OCI-LY7 (cell line): Measurements from ENCODE around the gene GALNT3. TPM values are rescaled to one million over a fixed set of nuclear protein-coding genes. Genes with fewer than 3 reads are reported as not detected.

Source experiments
- BruUV-seq: library from RNA; stranded (reverse); fragments of 400-500 nt; replicated peaks from 2 replicates; lab custom pipeline; 2021; lab: Mats Ljungman, UMichigan
- CTCF ChIA-PET: fragments of 300-600 bp; sonication (Branson Sonifier 250); formaldehyde crosslinking; loops from one replicate; lab custom pipeline; 2022; ENCODE audit warnings: antibody characterized with exemption; ENCODE audit not compliant: unreplicated experiment; lab: Charles Lee
- POLR2A ChIA-PET: fragments of 300-600 bp; sonication (Branson Sonifier 250); formaldehyde crosslinking; loops from one replicate; lab custom pipeline; 2022; ENCODE audit warnings: antibody characterized with exemption; lab: Charles Lee
- DNase-seq: peaks from one replicate; pipeline ENCODE4 v3.0.0-alpha.2; 2015; ENCODE audit warnings: low spot score
- H2AFZ ChIP-seq: fragments of 200-600 bp; sonication (generic), shearing (Covaris generic); 2 replicates; pipeline ENCODE4 v1.6.1; 2014; ENCODE audit warnings: mild to moderate bottlenecking, antibody characterized with exemption, low read length, moderate library complexity
- H3K27ac ChIP-seq: fragments of 200-600 bp; sonication (generic); 2 replicates; pipeline ENCODE4 v1.5.1; 2014; ENCODE audit warnings: mixed run types, low read depth, mild to moderate bottlenecking, moderate library complexity, low read length, inconsistent platforms; ENCODE audit not compliant: poor library complexity, severe bottlenecking
- H3K36me3 ChIP-seq: fragments of 200-600 bp; sonication (generic); 2 replicates; pipeline ENCODE4 v1.6.1; 2014; ENCODE audit warnings: mild to moderate bottlenecking, antibody characterized with exemption, low read length, moderate library complexity, mixed read lengths; ENCODE audit not compliant: insufficient read depth
- H3K4me1 ChIP-seq: fragments of 200-600 bp; sonication (generic); 2 replicates; pipeline ENCODE4 v1.5.1; 2014; ENCODE audit warnings: mild to moderate bottlenecking, low read length; ENCODE audit not compliant: insufficient read depth, poor library complexity, severe bottlenecking
- H3K4me2 ChIP-seq: fragments of 200-600 bp; sonication (generic); 2 replicates; pipeline ENCODE4 v1.6.1; 2014; ENCODE audit warnings: mild to moderate bottlenecking, low read length
- H3K4me3 ChIP-seq: fragments of 200-600 bp; sonication (generic); 2 replicates; pipeline ENCODE4 v1.5.1; 2014; ENCODE audit warnings: mild to moderate bottlenecking, low read depth, low read length; ENCODE audit not compliant: poor library complexity, severe bottlenecking
- H3K79me2 ChIP-seq: fragments of 200-600 bp; sonication (generic); 2 replicates; pipeline ENCODE4 v1.6.1; 2016; ENCODE audit warnings: low read depth, mild to moderate bottlenecking, low read length, moderate library complexity, mixed read lengths; ENCODE audit not compliant: insufficient read depth
- H3K9me2 ChIP-seq: fragments of 200-600 bp; sonication (generic); 2 replicates; pipeline ENCODE4 v1.6.1; 2016; ENCODE audit warnings: mild to moderate bottlenecking, low read length, mixed read lengths; ENCODE audit not compliant: insufficient read depth
- H3K9me3 ChIP-seq: fragments of 200-600 bp; sonication (generic); 2 replicates; pipeline ENCODE4 v1.6.1; 2014; ENCODE audit warnings: mild to moderate bottlenecking, mixed run types, low read length, mixed read lengths
- H4K20me1 ChIP-seq: fragments of 200-600 bp; sonication (generic); 2 replicates; pipeline ENCODE4 v1.6.1; 2014; ENCODE audit warnings: mild to moderate bottlenecking, antibody characterized with exemption, low read length, moderate library complexity, mixed read lengths; ENCODE audit not compliant: insufficient read depth
- EZH2phosphoT487 ChIP-seq: fragments of 200-600 bp; sonication (generic); IDR thresholded peaks from 2 replicates; pipeline ENCODE4 v1.6.1; 2018; ENCODE audit warnings: low read depth, borderline replicate concordance, mild to moderate bottlenecking, mixed run types, antibody characterized with exemption, low read length, moderate library complexity, mixed read lengths
- intact Hi-C: fragments of 100-400 bp; cut with micrococcal nuclease; formaldehyde crosslinking; loops from one replicate; pipeline ENCODE4 v1.10.0; 2022; ENCODE audit not compliant: unreplicated experiment
- total RNA-seq, 2 experiments: library from RNA; depleted of rRNA in 1 of 2; stranded (reverse); fragments of >200 nt in 1 of 2; shearing (Covaris generic) in 1 of 2; gene quantifications; 2 replicates each; pipeline ENCODE4 v1.2.3, GENCODE V29; 2014 to 2022
- TF ChIP-seq, protein P1 (sequence below): fragments of 200-600 bp; sonication (generic); conservative IDR thresholded peaks from 2 replicates; pipeline ENCODE4 v1.5.1; 2014; ENCODE audit warnings: mild to moderate bottlenecking, antibody characterized with exemption, low read length, moderate library complexity, mixed read lengths

The GALNT3 gene
- total RNA-seq, 2 experiments from 2014 or later, result 0.44 to 3.6 TPM

DNA sequence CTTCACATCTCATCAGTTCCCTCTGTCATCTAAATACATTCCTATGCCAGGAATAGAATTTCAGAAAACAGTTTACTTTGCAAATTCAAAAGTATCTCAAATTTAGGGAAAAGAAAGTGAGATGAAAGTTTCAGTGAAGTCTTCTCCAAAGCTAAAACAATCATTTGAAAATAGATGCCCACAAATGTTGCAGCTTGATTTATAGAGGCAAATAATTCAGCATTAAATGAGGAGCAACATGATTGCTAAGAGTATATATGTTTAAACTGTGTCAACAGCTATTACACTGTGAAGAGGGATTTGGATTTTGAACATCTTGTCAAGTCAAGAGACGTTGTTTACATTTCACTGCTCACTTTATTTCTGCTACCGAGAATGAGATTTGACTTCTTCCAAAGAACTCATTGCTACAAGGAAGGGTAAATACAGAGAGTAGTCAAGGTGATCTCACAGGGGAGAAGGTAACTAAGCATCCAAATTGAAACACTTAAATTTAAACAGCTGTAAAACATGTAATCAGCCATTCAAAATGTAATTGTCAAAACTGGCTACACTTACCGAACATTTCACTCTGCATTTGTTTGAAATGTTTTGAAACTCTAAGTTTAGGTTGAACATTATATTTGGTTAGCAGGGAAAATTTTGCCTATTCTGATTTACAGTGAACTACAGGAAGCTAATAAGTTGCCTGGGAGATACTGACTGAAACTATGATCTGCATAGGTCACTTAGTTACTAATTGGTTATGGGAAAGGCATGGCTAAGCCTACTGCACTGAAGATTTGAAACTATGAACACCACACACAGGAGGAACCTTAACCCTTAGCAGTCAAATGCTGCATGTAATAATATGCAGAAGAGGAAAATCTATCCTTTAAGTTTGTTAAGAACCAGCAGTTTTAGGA is 33.2 kb upstream of the GALNT3 start:
- Histone ChIP-seq H3K9me2 (no peaks in the 10 kb centered on the region), H3K4me2 (no peak overlapping the region), H3K9me3 (no peaks in the 10 kb centered on the region), H3K27ac (no peak overlapping the region), H2AFZ (no peak overlapping the region), H3K4me3 (no peak overlapping the region), H4K20me1 (no peaks in the 10 kb centered on the region), H3K36me3 (no peaks in the 10 kb centered on the region), H3K79me2 (no peaks in the 10 kb centered on the region), H3K4me1 (no peaks in the 10 kb centered on the region)
- no peak for DNase-seq
- no TSS peak for BruUV-seq
- ChIA-PET CTCF (interaction anchor here (0.5 kb wide), 1 partner anchor 276 kb away, joined by 8 read pairs; no protein-coding TSS in a partner anchor), POLR2A (no interaction called here)
- intact Hi-C loops, result no loop called here
- no peak for TF ChIP-seq EZH2phosphoT487
- TF ChIP-seq, protein P1, sequence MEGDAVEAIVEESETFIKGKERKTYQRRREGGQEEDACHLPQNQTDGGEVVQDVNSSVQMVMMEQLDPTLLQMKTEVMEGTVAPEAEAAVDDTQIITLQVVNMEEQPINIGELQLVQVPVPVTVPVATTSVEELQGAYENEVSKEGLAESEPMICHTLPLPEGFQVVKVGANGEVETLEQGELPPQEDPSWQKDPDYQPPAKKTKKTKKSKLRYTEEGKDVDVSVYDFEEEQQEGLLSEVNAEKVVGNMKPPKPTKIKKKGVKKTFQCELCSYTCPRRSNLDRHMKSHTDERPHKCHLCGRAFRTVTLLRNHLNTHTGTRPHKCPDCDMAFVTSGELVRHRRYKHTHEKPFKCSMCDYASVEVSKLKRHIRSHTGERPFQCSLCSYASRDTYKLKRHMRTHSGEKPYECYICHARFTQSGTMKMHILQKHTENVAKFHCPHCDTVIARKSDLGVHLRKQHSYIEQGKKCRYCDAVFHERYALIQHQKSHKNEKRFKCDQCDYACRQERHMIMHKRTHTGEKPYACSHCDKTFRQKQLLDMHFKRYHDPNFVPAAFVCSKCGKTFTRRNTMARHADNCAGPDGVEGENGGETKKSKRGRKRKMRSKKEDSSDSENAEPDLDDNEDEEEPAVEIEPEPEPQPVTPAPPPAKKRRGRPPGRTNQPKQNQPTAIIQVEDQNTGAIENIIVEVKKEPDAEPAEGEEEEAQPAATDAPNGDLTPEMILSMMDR, result no peak

- H3K4me3 ChIP-seq, result no peak overlapping the region
- H2AFZ ChIP-seq, result no peak overlapping the region
- TF ChIP-seq, protein P1, result no peak
- no peak for TF ChIP-seq EZH2phosphoT487
- no peaks in the 10 kb centered on the region for H3K36me3 ChIP-seq
- no peaks in the 10 kb centered on the region for H3K9me3 ChIP-seq
- no TSS peak for BruUV-seq
- no peaks in the 10 kb centered on the region for H4K20me1 ChIP-seq
- H3K4me2 ChIP-seq, result no peak overlapping the region
- H3K4me1 ChIP-seq, result no peaks in the 10 kb centered on the region
- ChIA-PET POLR2A (interaction anchor here (0.6 kb wide), 2 partner anchors 157 to 273 kb away, joined by 3 to 4 read pairs; no protein-coding TSS in a partner anchor), CTCF (no interaction called here)
- H3K79me2 ChIP-seq, result no peaks in the 10 kb centered on the region
- intact Hi-C loops, result no loop called here
- H3K27ac ChIP-seq, result no peak overlapping the region
- no peak for DNase-seq
- no peaks in the 10 kb centered on the region for H3K9me2 ChIP-seq
These were observed 31.0 kb upstream of the GALNT3 start for GRCh38 chr2:165825041-165825440.

DNA sequence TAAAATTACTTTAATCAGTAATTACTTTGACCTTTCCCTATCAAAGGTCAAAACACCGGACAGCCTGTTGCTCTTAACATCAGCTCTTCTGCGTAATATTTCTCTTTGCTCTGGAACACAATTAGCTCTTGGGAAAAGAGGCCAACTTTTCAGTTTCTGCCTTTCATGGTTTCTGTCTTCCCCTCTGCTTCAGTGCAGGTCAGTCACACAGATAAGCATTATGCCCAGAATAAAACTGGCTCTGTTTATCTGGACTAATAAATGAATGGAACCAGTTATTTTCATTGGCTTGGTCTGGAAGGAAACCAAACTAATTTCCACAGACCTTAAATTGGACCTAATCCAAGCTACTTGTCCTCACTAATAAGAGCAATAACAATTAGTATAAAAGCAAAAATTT is 26.2 kb upstream of the GALNT3 start:
- no peak overlapping the region for H3K4me2 ChIP-seq
- POLR2A ChIA-PET, result interaction anchor here (0.6 to 0.7 kb wide), 2 partner anchors 26 to 49 kb away, joined by 3 read pairs; partner anchors contain the start of gene GALNT3

More for the DNA sequence above, 26.2 kb upstream of the GALNT3 start:
- H3K27ac ChIP-seq, result no peak overlapping the region
- no peak for TF ChIP-seq EZH2phosphoT487
- TF ChIP-seq, protein P1, result no peak
- no peak for DNase-seq
- H2AFZ ChIP-seq, result no peak overlapping the region
- intact Hi-C loops, result no loop called here
- no peaks in the 10 kb centered on the region for H3K9me3 ChIP-seq
- H3K9me2 ChIP-seq, result no peaks in the 10 kb centered on the region
- H3K79me2 ChIP-seq, result no peaks in the 10 kb centered on the region
- H3K4me1 ChIP-seq, result peaks cover 38% of the 10 kb centered on the region
- H3K36me3 ChIP-seq, result no peaks in the 10 kb centered on the region
- no peak overlapping the region for H3K4me3 ChIP-seq
- H4K20me1 ChIP-seq, result no peaks in the 10 kb centered on the region
- CTCF ChIA-PET, result no interaction called here
- no TSS peak for BruUV-seq
